BE2C (cell line): ENCODE data around the gene JMJD4.

Source experiments
- DNase-seq: peaks from one replicate; pipeline ENCODE4 v3.0.0-alpha.2; 2020
- H3K27me3 ChIP-seq: fragments of 250-450 bp; sonication (Bioruptor Pico); 2 replicates; pipeline ENCODE4 v1.5.1; 2020; ENCODE audit warnings: mild to moderate bottlenecking
- H3K36me3 ChIP-seq: fragments of 250-450 bp; sonication (Bioruptor Pico); 2 replicates; pipeline ENCODE4 v1.5.1; 2020; ENCODE audit warnings: mild to moderate bottlenecking
- H3K4me1 ChIP-seq: fragments of 250-450 bp; sonication (Bioruptor Pico); 2 replicates; pipeline ENCODE4 v1.5.1; 2020
- H3K4me3 ChIP-seq: 2 replicates; pipeline ENCODE4 v1.5.1; 2011; ENCODE audit warnings: low read depth, low read length
- H3K9me3 ChIP-seq: fragments of 250-450 bp; sonication (Bioruptor Pico); 2 replicates; pipeline ENCODE4 v1.5.1; 2020
- TF ChIP-seq, protein P1 (sequence below): IDR thresholded peaks from 2 replicates; pipeline ENCODE4 v1.5.1; 2012; ENCODE audit warnings: mild to moderate bottlenecking, low read depth, low read length

The JMJD4 gene

DNA sequence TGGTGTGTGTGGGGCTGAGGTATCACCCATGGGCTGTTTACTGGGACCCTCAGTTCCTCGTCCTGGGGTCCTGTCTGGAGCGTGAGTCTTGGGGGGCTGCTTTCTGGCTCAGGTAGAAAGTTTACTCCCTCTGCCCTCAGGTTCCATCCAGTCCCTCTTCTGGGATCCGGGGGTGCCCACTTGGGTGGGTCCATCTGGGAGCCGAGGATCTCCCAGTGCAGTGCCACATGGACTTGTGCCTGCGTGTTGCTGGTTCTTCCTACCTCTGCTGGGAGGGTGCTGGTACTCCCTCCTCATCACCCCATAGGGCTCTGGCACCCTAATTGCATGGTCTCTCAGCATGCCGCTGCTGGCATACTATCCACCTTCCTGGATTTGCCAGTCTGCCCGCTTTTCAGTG is 14.1 kb upstream of the JMJD4 start:
- no peak for DNase-seq
- H3K27me3 ChIP-seq, result no peaks in the 10 kb centered on the region
- H3K4me1 ChIP-seq, result no peaks in the 10 kb centered on the region
- TF ChIP-seq, protein P1, sequence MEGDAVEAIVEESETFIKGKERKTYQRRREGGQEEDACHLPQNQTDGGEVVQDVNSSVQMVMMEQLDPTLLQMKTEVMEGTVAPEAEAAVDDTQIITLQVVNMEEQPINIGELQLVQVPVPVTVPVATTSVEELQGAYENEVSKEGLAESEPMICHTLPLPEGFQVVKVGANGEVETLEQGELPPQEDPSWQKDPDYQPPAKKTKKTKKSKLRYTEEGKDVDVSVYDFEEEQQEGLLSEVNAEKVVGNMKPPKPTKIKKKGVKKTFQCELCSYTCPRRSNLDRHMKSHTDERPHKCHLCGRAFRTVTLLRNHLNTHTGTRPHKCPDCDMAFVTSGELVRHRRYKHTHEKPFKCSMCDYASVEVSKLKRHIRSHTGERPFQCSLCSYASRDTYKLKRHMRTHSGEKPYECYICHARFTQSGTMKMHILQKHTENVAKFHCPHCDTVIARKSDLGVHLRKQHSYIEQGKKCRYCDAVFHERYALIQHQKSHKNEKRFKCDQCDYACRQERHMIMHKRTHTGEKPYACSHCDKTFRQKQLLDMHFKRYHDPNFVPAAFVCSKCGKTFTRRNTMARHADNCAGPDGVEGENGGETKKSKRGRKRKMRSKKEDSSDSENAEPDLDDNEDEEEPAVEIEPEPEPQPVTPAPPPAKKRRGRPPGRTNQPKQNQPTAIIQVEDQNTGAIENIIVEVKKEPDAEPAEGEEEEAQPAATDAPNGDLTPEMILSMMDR, result no peak
- no peak overlapping the region for H3K4me3 ChIP-seq
- H3K36me3 ChIP-seq, result peaks cover 12% of the 10 kb centered on the region
- H3K9me3 ChIP-seq, result no peaks in the 10 kb centered on the region

DNA sequence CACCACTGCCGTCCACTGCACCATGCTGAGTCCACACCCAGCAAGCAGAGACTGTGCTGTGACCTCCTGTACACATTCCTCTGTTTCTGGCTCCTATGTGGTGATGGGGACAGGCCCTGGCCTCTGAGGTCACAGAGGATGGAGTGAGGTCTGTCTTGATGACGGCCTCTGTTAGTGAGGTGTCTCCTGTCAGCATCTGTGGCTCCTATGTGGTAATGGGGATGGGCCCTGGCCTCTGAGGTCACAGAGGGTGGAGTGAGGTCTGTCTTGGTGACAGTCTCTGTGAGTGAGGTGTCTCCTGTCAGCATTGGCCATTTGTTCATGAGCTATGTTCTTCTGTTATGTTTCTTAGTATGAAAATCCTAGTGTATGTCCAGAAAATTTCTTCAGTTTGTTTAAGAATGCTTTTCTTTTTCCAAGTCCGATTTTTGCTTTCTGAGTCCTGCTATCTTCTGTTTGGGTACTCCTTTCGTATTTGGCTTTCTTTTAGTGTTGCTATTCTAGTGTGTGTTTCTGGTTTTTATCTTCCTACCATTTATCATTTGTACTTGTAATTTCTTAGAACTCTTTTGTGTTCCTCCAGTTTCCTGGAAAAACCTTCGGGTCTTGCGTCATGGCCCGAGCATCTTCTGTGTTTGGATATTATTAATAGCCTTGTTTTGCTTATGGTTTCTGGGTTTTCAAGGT is 13.5 kb upstream of the JMJD4 start:
- TF ChIP-seq, protein P1, result no peak
- Histone ChIP-seq H3K27me3 (no peaks in the 10 kb centered on the region), H3K36me3 (peaks cover 11% of the 10 kb centered on the region), H3K4me3 (no peak overlapping the region), H3K4me1 (no peaks in the 10 kb centered on the region), H3K9me3 (no peaks in the 10 kb centered on the region)
- no peak for DNase-seq

DNA sequence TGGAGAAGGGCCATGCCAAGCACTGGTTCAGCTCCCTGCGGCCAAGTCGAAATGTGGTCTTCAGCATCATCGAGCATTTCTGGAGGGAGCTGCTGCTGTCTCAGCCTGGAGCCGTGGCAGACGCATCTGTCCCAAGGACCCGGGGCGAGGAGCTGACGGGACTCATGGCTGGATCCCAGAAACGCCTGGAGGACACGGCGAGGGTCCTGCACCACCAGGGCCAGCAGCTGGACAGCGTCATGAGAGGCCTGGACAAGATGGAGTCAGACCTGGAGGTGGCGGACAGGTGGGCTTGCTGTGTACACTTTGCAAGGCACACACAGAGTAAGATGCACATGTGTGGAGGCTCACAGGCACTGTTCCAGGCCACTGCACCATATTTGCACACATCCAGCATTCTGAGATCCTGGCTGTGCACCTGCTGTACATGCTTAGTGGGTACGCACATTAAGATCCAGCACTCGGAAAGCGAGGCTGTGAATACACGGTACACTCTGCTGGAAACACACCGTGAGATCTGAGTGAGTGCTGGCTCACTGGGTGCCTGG is 12.9 kb upstream of the JMJD4 start:
- DNase-seq, result no peak
- peaks cover 6% of the 10 kb centered on the region for H3K36me3 ChIP-seq
- no peaks in the 10 kb centered on the region for H3K4me1 ChIP-seq
- no peak overlapping the region for H3K4me3 ChIP-seq
- H3K27me3 ChIP-seq, result no peaks in the 10 kb centered on the region
- H3K9me3 ChIP-seq, result no peaks in the 10 kb centered on the region
- TF ChIP-seq, protein P1, result no peak

DNA sequence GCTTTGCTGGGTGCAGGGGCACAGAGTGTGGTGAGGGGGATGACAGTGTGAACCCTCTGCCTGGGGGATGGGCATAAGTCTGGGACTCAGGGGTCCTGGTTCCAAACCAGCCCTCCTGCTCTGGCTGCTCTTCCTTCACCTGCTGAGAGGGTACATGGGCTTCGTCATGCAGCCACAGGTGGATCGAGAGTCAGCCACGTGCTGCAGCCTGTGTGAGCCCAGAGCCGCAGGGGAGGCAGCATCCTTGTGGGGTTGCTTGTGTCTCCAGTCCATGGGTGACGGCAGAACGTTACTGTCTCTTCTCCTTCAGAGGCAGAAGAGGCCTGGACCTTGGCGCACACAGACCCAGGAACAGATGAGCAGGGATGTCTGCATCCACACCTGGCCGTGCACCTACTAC is 12.3 kb upstream of the JMJD4 start:
- TF ChIP-seq, protein P1, result no peak
- Histone ChIP-seq H3K36me3 (peaks cover 6% of the 10 kb centered on the region), H3K4me3 (no peak overlapping the region)

DNA sequence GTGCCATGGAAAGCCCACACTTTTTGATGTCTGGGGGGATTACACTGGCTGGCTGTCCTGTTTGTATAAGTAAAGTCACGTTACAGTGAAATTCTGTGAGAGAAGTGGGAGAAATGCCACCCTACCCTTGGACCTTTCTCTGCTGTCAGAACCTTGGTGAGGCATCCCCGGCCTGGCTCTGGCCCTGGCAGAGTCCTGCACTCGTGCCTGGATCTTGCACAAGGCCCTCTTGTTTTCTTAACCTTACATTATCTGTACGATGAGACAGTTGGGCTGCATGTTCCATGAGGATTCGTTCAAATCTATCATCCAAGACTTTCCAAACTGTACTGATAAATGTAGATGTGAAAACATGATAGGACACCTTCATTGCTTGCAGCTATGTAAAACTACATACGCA is 11.6 kb upstream of the JMJD4 start:
- Histone ChIP-seq H3K4me1 (no peaks in the 10 kb centered on the region), H3K36me3 (peaks cover 6% of the 10 kb centered on the region), H3K27me3 (no peaks in the 10 kb centered on the region), H3K4me3 (no peak overlapping the region), H3K9me3 (no peaks in the 10 kb centered on the region)
- DNase-seq, result no peak
- TF ChIP-seq, protein P1, result no peak

More for the DNA sequence above, 12.3 kb upstream of the JMJD4 start:
- Histone ChIP-seq H3K9me3 (no peaks in the 10 kb centered on the region), H3K27me3 (no peaks in the 10 kb centered on the region), H3K4me1 (no peaks in the 10 kb centered on the region)
- DNase-seq, result no peak

DNA sequence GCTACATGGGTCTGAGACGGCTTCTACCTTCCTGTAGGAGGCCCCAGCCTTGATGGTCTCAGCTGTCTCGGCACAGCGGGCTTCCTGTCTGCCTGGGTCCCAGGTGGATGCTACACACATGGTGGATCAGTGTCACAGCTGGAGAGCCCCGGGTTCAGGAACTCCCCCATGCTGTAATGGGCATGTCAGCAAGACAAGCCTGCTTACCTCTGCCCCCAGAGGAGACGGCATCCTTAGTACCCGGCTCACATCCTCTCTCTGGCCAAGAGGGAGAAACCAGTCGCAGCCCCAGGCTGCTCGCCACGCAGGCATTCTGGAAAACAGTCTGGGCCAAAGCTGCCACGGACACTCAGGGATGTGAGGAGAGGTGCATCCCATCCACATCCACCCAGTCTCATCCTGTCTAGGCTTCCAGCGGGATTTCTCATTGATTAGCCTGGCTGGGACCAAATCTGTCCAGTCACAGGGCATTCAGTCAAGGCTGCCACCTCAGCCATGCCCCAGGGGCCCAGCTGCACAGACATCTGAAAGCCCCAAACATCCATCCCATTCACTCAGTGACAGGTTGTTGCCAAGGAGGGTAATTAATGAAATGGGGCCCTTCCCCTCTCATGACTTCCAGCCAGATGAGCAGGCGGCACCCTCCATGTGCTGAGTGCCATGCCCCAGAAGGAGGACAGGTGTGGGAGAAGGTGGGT is 10.6 kb upstream of the JMJD4 start:
- H3K36me3 ChIP-seq, result peaks cover 6% of the 10 kb centered on the region
- TF ChIP-seq, protein P1, result no peak
- no peaks in the 10 kb centered on the region for H3K27me3 ChIP-seq
- DNase-seq, result no peak
- H3K4me1 ChIP-seq, result no peaks in the 10 kb centered on the region
- no peaks in the 10 kb centered on the region for H3K9me3 ChIP-seq
- no peak overlapping the region for H3K4me3 ChIP-seq
